H1 (cell line): ENCODE data around the gene EHBP1. TPM values are rescaled to one million over a fixed set of nuclear protein-coding genes. Genes with fewer than 3 reads are reported as not detected.

Experiments used
- SIRT6 ChIP-seq: IDR thresholded peaks from one replicate; pipeline ENCODE4 v1.7.1; 2012; ENCODE audit warnings: low read length, inconsistent platforms
- TAF7 ChIP-seq: optimal IDR thresholded peaks from 2 replicates; pipeline ENCODE3; 2011; ENCODE audit warnings: low read depth, mild to moderate bottlenecking, inconsistent platforms, low read length, moderate library complexity, borderline replicate concordance
- ZNF274 ChIP-seq: IDR thresholded peaks from 2 replicates; pipeline ENCODE4 v1.7.0; 2012; ENCODE audit warnings: low read length, borderline replicate concordance; ENCODE audit errors: extremely low read depth
- polyA plus RNA-seq, 7 experiments: library from polyadenylated mRNA; depleted of rRNA in 3 of 7; stranded (reverse) in 5 of 7; unstranded in 2 of 7; fragments of >200 nt in 5 of 7; fragments of 200-250 nt in 2 of 7; gene quantifications; 1 replicate in 5 of 7; 2 replicates in 1 of 7; 4 replicates in 1 of 7; pipeline versions ENCODE4 v1.2.1 to v1.2.3, GENCODE V29; 2011 to 2013; ENCODE audit warnings: missing spikeins in 2 of 7, mixed read lengths in 2 of 7
- total RNA-seq: library from RNA; stranded (reverse); fragmentation: NEBNext Ultra II Directional; extraction: Animal tissue kit (Norgen Biotek cat#: 25700); gene quantifications from 2 replicates; pipeline ENCODE4 v1.2.1, GENCODE V29; 2021
- TF ChIP-seq, protein P1 (sequence below): fragments of 300-600 bp; sonication (generic); IDR thresholded peaks from 2 replicates; pipeline ENCODE4 v1.7.1; 2012; ENCODE audit warnings: low read length, moderate library complexity, mild to moderate bottlenecking, inconsistent platforms; ENCODE audit not compliant: insufficient replicate concordance
- TF ChIP-seq, protein P2 (sequence below): IDR thresholded peaks from 2 replicates; pipeline ENCODE4 v1.6.1; 2012; ENCODE audit warnings: inconsistent platforms

EHBP1 gene
- total and polyA plus RNA-seq, 2 of the 8 experiments (the other 6 are each of a cell fraction or from before 2014, with no cell fraction given) = 12.0 to 64.1 TPM

DNA sequence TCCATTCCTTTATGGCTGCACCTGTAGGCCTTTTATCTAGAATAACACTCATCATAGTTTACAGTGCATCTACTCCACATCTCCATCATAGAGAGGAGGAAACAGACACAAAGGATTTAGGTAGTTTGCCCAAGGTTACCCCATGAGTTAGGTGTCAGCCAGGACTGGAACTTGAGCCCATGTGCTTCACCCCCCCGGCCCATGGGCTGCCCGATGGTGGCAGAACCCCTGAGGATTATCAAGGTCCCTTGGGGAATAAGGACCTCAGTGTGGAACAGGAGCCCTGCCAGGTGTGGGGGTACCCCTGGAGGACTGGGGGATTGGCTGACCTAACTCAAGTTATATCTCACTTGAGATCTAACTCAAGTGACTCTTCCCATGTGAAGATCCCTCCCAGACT, 198.8 kb downstream of the EHBP1 start (continued):
- TF ChIP-seq, protein P1, sequence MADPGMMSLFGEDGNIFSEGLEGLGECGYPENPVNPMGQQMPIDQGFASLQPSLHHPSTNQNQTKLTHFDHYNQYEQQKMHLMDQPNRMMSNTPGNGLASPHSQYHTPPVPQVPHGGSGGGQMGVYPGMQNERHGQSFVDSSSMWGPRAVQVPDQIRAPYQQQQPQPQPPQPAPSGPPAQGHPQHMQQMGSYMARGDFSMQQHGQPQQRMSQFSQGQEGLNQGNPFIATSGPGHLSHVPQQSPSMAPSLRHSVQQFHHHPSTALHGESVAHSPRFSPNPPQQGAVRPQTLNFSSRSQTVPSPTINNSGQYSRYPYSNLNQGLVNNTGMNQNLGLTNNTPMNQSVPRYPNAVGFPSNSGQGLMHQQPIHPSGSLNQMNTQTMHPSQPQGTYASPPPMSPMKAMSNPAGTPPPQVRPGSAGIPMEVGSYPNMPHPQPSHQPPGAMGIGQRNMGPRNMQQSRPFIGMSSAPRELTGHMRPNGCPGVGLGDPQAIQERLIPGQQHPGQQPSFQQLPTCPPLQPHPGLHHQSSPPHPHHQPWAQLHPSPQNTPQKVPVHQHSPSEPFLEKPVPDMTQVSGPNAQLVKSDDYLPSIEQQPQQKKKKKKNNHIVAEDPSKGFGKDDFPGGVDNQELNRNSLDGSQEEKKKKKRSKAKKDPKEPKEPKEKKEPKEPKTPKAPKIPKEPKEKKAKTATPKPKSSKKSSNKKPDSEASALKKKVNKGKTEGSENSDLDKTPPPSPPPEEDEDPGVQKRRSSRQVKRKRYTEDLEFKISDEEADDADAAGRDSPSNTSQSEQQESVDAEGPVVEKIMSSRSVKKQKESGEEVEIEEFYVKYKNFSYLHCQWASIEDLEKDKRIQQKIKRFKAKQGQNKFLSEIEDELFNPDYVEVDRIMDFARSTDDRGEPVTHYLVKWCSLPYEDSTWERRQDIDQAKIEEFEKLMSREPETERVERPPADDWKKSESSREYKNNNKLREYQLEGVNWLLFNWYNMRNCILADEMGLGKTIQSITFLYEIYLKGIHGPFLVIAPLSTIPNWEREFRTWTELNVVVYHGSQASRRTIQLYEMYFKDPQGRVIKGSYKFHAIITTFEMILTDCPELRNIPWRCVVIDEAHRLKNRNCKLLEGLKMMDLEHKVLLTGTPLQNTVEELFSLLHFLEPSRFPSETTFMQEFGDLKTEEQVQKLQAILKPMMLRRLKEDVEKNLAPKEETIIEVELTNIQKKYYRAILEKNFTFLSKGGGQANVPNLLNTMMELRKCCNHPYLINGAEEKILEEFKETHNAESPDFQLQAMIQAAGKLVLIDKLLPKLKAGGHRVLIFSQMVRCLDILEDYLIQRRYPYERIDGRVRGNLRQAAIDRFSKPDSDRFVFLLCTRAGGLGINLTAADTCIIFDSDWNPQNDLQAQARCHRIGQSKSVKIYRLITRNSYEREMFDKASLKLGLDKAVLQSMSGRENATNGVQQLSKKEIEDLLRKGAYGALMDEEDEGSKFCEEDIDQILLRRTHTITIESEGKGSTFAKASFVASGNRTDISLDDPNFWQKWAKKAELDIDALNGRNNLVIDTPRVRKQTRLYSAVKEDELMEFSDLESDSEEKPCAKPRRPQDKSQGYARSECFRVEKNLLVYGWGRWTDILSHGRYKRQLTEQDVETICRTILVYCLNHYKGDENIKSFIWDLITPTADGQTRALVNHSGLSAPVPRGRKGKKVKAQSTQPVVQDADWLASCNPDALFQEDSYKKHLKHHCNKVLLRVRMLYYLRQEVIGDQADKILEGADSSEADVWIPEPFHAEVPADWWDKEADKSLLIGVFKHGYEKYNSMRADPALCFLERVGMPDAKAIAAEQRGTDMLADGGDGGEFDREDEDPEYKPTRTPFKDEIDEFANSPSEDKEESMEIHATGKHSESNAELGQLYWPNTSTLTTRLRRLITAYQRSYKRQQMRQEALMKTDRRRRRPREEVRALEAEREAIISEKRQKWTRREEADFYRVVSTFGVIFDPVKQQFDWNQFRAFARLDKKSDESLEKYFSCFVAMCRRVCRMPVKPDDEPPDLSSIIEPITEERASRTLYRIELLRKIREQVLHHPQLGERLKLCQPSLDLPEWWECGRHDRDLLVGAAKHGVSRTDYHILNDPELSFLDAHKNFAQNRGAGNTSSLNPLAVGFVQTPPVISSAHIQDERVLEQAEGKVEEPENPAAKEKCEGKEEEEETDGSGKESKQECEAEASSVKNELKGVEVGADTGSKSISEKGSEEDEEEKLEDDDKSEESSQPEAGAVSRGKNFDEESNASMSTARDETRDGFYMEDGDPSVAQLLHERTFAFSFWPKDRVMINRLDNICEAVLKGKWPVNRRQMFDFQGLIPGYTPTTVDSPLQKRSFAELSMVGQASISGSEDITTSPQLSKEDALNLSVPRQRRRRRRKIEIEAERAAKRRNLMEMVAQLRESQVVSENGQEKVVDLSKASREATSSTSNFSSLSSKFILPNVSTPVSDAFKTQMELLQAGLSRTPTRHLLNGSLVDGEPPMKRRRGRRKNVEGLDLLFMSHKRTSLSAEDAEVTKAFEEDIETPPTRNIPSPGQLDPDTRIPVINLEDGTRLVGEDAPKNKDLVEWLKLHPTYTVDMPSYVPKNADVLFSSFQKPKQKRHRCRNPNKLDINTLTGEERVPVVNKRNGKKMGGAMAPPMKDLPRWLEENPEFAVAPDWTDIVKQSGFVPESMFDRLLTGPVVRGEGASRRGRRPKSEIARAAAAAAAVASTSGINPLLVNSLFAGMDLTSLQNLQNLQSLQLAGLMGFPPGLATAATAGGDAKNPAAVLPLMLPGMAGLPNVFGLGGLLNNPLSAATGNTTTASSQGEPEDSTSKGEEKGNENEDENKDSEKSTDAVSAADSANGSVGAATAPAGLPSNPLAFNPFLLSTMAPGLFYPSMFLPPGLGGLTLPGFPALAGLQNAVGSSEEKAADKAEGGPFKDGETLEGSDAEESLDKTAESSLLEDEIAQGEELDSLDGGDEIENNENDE = no peak
- TF ChIP-seq SIRT6 = no peak
- TF ChIP-seq, protein P2, sequence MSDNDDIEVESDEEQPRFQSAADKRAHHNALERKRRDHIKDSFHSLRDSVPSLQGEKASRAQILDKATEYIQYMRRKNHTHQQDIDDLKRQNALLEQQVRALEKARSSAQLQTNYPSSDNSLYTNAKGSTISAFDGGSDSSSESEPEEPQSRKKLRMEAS = no peak
- TF ChIP-seq ZNF274 = no peak
- no peak for TF ChIP-seq TAF7
